Measurements from ENCODE around the gene GIGYF2. TPM values are rescaled to one million over a fixed set of nuclear protein-coding genes. Genes with fewer than 3 reads are reported as not detected.

Gene GIGYF2
- total RNA-seq, 2 experiments from 2014 or later: 50.5 to 60.9 TPM

DNA sequence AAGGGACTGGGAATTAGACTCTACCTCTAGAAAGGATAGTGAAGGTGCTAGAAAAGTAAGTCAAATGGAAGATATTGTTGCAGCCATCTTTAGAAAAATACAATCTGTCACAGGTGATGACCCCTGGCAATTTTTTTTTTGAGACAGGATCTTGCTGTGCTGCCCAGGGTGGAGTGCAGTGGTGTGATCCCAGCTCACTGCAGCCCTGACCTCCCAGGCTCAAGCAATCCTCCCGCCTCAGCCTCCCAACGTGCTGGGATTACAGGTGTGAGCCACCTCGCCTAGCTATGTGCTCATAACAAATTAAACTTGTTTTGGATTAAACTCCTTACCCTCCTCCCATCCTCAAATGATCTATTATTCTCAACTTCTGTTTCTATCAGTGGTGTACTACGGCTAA, 3.8 kb upstream of the GIGYF2 start:
- Histone ChIP-seq H3K4me2 (ENCODE audit: low read length) (no peak overlapping the region), H3K9me2 (ENCODE audit: insufficient read depth, low read length) (no peaks in the 10 kb centered on the region), H3K79me2 (ENCODE audit: insufficient read depth, low read depth, low read length) (peaks cover 8% of the 10 kb centered on the region), H3K36me3 (ENCODE audit: insufficient read depth, low read length) (no peaks in the 10 kb centered on the region), H2AFZ (ENCODE audit: low read length) (0 out of 2 replicates have a peak overlapping the region, but pooled peaks have one; percentile 15), H4K20me1 (ENCODE audit: insufficient read depth, low read length) (peaks cover 4% of the 10 kb centered on the region; the same call in 1 of the 2 replicates), H3K4me1 (ENCODE audit: insufficient read depth, low read length, poor library complexity, severe bottlenecking) (peaks cover 8% of the 10 kb centered on the region), H3K27ac (ENCODE audit: low read depth, low read length, poor library complexity, severe bottlenecking) (no peak overlapping the region), H3K4me3 (ENCODE audit: low read depth, low read length, poor library complexity, severe bottlenecking) (no peak overlapping the region), H3K9me3 (ENCODE audit: low read length) (no peaks in the 10 kb centered on the region)
- POLR2A ChIA-PET: interaction anchor here (0.8 to 1.1 kb wide), 2 partner anchors 9 to 21 kb away, joined by 3 read pairs; no protein-coding TSS in a partner anchor
- intact Hi-C loops (cut with micrococcal nuclease; ENCODE audit: unreplicated experiment): no loop called here
- no TSS peak for BruUV-seq (replicated peaks)
- TF ChIP-seq, protein P1, sequence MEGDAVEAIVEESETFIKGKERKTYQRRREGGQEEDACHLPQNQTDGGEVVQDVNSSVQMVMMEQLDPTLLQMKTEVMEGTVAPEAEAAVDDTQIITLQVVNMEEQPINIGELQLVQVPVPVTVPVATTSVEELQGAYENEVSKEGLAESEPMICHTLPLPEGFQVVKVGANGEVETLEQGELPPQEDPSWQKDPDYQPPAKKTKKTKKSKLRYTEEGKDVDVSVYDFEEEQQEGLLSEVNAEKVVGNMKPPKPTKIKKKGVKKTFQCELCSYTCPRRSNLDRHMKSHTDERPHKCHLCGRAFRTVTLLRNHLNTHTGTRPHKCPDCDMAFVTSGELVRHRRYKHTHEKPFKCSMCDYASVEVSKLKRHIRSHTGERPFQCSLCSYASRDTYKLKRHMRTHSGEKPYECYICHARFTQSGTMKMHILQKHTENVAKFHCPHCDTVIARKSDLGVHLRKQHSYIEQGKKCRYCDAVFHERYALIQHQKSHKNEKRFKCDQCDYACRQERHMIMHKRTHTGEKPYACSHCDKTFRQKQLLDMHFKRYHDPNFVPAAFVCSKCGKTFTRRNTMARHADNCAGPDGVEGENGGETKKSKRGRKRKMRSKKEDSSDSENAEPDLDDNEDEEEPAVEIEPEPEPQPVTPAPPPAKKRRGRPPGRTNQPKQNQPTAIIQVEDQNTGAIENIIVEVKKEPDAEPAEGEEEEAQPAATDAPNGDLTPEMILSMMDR (conservative IDR thresholded peaks at IDR 0.05; ENCODE audit: low read length): no peak
- no peak for TF ChIP-seq EZH2phosphoT487 (IDR thresholded peaks at IDR 0.05; ENCODE audit: borderline replicate concordance, low read depth, low read length)
- no peak for DNase-seq (ENCODE audit: low spot score)
- CTCF ChIA-PET (ENCODE audit: unreplicated experiment): no interaction called here

DNA sequence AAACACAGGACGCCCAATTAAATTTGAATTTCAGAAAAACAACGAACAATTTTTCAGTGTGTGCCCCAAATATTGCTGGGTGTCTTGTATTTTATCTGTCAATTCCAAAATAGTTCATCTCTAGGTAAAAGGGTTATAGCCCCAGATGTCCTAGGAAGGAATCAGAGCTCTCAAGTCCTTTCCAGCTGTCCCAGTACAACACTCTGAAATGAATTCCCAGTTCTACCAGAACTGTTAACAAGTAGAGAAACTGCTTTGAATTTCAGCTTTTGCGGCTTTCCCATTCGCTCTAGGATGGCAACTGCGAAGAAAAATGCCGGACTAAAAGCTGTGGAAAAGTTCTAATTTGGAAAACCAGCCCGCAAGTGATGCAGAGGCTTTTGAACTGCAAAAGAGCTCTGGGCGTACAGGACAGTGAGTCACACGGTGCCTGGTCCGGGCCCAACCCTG, 497 bp upstream of the GIGYF2 start:
- no peak overlapping the region for H3K27ac ChIP-seq (ENCODE audit: low read depth, low read length, poor library complexity, severe bottlenecking)
- TF ChIP-seq EZH2phosphoT487 (IDR thresholded peaks at IDR 0.05; ENCODE audit: borderline replicate concordance, low read depth, low read length): no peak
- ChIA-PET CTCF (ENCODE audit: unreplicated experiment) (no interaction called here), POLR2A (interaction anchor here (1.4 to 1.6 kb wide), 2 partner anchors 13 to 75 kb away, joined by 3 to 4 read pairs; no protein-coding TSS in a partner anchor)
- H3K4me2 ChIP-seq (ENCODE audit: low read length): peak overlapping the region; percentile 78
- peaks cover 31% of the 10 kb centered on the region for H3K4me1 ChIP-seq (ENCODE audit: insufficient read depth, low read length, poor library complexity, severe bottlenecking)
- no peak for DNase-seq (ENCODE audit: low spot score)
- H3K79me2 ChIP-seq (ENCODE audit: insufficient read depth, low read depth, low read length): peaks cover 41% of the 10 kb centered on the region
- H3K4me3 ChIP-seq (ENCODE audit: low read depth, low read length, poor library complexity, severe bottlenecking): peak overlapping the region; percentile 99
- H3K36me3 ChIP-seq (ENCODE audit: insufficient read depth, low read length): peaks cover 17% of the 10 kb centered on the region
- BruUV-seq (replicated peaks): no TSS peak
- peaks cover 8% of the 10 kb centered on the region; the same call in 1 of the 2 replicates for H4K20me1 ChIP-seq (ENCODE audit: insufficient read depth, low read length)
- H3K9me3 ChIP-seq (ENCODE audit: low read length): no peaks in the 10 kb centered on the region
- intact Hi-C loops (cut with micrococcal nuclease; ENCODE audit: unreplicated experiment): no loop called here
- peak overlapping the region; percentile 99 for H2AFZ ChIP-seq (ENCODE audit: low read length)
- no peaks in the 10 kb centered on the region for H3K9me2 ChIP-seq (ENCODE audit: insufficient read depth, low read length)

DNA sequence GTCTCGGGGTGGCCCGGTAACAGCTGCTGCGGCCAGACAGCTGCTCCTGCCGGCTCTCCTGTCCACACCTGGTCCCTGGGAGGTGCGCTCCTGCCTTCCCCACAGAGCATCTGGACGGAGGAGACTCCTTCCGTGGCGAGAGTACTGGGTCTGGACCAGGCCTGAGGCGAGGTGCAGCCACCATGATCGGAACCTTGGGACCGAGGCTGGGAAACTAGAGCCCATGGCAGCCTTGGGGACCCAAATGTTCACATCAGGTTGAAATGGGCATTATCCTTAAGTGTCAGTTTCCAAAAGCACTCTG, 628 bp downstream of the GIGYF2 start:
- H3K4me3 ChIP-seq (ENCODE audit: low read depth, low read length, poor library complexity, severe bottlenecking): peak overlapping the region; percentile 99
- CTCF ChIA-PET (ENCODE audit: unreplicated experiment): no interaction called here
- H2AFZ ChIP-seq (ENCODE audit: low read length): peak overlapping the region; percentile 51; the same call in 1 of the 2 replicates
- BruUV-seq (replicated peaks): no TSS peak
- peaks cover 27% of the 10 kb centered on the region for H3K36me3 ChIP-seq (ENCODE audit: insufficient read depth, low read length)
- DNase-seq (ENCODE audit: low spot score): peak; percentile 27
- H3K4me2 ChIP-seq (ENCODE audit: low read length): peak overlapping the region; percentile 88
- H3K79me2 ChIP-seq (ENCODE audit: insufficient read depth, low read depth, low read length): peaks cover 44% of the 10 kb centered on the region
- TF ChIP-seq, protein P1 (conservative IDR thresholded peaks at IDR 0.05; ENCODE audit: low read length): no peak
- no peak for TF ChIP-seq EZH2phosphoT487 (IDR thresholded peaks at IDR 0.05; ENCODE audit: borderline replicate concordance, low read depth, low read length)
- H3K9me2 ChIP-seq (ENCODE audit: insufficient read depth, low read length): no peaks in the 10 kb centered on the region
- no peaks in the 10 kb centered on the region for H3K9me3 ChIP-seq (ENCODE audit: low read length)
- H3K4me1 ChIP-seq (ENCODE audit: insufficient read depth, low read length, poor library complexity, severe bottlenecking): peaks cover 31% of the 10 kb centered on the region
- peak overlapping the region; percentile 45 for H3K27ac ChIP-seq (ENCODE audit: low read depth, low read length, poor library complexity, severe bottlenecking)
- H4K20me1 ChIP-seq (ENCODE audit: insufficient read depth, low read length): peaks cover 8% of the 10 kb centered on the region; the same call in 1 of the 2 replicates
- intact Hi-C loops (cut with micrococcal nuclease; ENCODE audit: unreplicated experiment): no loop called here
- POLR2A ChIA-PET: interaction anchor here (0.6 to 1.4 kb wide), 2 partner anchors 74 to 667 kb away, joined by 3 read pairs; no protein-coding TSS in a partner anchor
